IMR-90 (cell line): ENCODE results near the gene INPP4A.

ENCODE experiments used
- BHLHE40 ChIP-seq: fragments of 150-350 bp; IDR thresholded peaks from 2 replicates; pipeline ENCODE4 v1.6.1; 2016; ENCODE audit warnings: mild to moderate bottlenecking, low read depth, low read length
- CEBPB ChIP-seq: IDR thresholded peaks from 2 replicates; pipeline ENCODE4 v1.6.1; 2012; ENCODE audit warnings: low read depth, low read length, improper control_type of control experiment
- CHD1 ChIP-seq: IDR thresholded peaks from 2 replicates; pipeline ENCODE4 v1.6.1; 2012; ENCODE audit warnings: low read depth, low read length, improper control_type of control experiment
- FOS ChIP-seq: fragments of 150-350 bp; IDR thresholded peaks from 2 replicates; pipeline ENCODE4 v1.6.1; 2016; ENCODE audit warnings: low read depth, low read length
- MXI1 ChIP-seq: IDR thresholded peaks from 2 replicates; pipeline ENCODE4 v1.6.1; 2012; ENCODE audit warnings: low read depth, mild to moderate bottlenecking, low read length, moderate library complexity, borderline replicate concordance
- NFE2L2 ChIP-seq: fragments of 150-350 bp; IDR thresholded peaks from 2 replicates; pipeline ENCODE4 v1.6.1; 2016; ENCODE audit warnings: low read depth, mild to moderate bottlenecking, low read length
- POLR2A ChIP-seq: IDR thresholded peaks from 2 replicates; pipeline ENCODE4 v1.6.1; 2012; ENCODE audit warnings: mild to moderate bottlenecking, low read depth, low read length
- RAD21 ChIP-seq: IDR thresholded peaks from 2 replicates; pipeline ENCODE4 v1.6.1; 2012; ENCODE audit warnings: low read length, improper control_type of control experiment
- RCOR1 ChIP-seq: IDR thresholded peaks from 2 replicates; pipeline ENCODE4 v1.6.1; 2012; ENCODE audit warnings: mild to moderate bottlenecking, low read length, improper control_type of control experiment; ENCODE audit not compliant: insufficient replicate concordance
- RFX5 ChIP-seq: IDR thresholded peaks from 2 replicates; pipeline ENCODE4 v1.8.0; 2012; ENCODE audit warnings: low read depth, mild to moderate bottlenecking, low read length, moderate library complexity
- TF ChIP-seq, protein P1 (sequence below): conservative IDR thresholded peaks from 2 replicates; pipeline ENCODE4 v1.5.1; 2012; ENCODE audit warnings: mild to moderate bottlenecking, low read depth, low read length, improper control_type of control experiment
- TF ChIP-seq, protein P2 (sequence below): fragments of 150-350 bp; IDR thresholded peaks from 2 replicates; pipeline ENCODE4 v1.6.1; 2017; ENCODE audit warnings: mild to moderate bottlenecking, antibody characterized with exemption, low read length, low read depth
- TF ChIP-seq, protein P3 (sequence below): fragments of 150-350 bp; IDR thresholded peaks from 2 replicates; pipeline ENCODE4 v1.6.1; 2016; ENCODE audit warnings: low read depth, mild to moderate bottlenecking, low read length, moderate library complexity, borderline replicate concordance

DNA sequence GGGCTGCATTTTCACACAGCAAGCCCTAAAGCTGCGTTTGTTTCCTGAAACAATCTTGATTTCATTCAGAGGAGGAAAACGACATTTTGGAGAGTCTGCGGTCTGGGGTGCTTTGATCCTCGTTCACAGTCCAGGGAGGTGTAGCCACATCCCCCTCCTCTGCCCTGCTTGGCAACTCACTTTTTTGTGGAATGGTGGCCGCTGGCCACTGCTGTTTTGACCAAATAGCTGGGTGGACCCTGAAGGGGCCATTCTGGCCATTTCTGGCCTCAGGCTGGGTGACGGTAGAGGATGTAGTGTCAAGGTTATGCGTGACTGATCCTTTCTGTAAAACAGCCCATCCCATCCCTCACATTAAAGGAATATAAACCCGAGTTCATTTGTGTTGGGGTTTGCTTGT, 62.2 kb downstream of the INPP4A start:
- TF ChIP-seq, protein P1, sequence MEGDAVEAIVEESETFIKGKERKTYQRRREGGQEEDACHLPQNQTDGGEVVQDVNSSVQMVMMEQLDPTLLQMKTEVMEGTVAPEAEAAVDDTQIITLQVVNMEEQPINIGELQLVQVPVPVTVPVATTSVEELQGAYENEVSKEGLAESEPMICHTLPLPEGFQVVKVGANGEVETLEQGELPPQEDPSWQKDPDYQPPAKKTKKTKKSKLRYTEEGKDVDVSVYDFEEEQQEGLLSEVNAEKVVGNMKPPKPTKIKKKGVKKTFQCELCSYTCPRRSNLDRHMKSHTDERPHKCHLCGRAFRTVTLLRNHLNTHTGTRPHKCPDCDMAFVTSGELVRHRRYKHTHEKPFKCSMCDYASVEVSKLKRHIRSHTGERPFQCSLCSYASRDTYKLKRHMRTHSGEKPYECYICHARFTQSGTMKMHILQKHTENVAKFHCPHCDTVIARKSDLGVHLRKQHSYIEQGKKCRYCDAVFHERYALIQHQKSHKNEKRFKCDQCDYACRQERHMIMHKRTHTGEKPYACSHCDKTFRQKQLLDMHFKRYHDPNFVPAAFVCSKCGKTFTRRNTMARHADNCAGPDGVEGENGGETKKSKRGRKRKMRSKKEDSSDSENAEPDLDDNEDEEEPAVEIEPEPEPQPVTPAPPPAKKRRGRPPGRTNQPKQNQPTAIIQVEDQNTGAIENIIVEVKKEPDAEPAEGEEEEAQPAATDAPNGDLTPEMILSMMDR = no peak
- TF ChIP-seq, protein P2, sequence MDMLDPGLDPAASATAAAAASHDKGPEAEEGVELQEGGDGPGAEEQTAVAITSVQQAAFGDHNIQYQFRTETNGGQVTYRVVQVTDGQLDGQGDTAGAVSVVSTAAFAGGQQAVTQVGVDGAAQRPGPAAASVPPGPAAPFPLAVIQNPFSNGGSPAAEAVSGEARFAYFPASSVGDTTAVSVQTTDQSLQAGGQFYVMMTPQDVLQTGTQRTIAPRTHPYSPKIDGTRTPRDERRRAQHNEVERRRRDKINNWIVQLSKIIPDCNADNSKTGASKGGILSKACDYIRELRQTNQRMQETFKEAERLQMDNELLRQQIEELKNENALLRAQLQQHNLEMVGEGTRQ = no peak
- TF ChIP-seq, protein P3, sequence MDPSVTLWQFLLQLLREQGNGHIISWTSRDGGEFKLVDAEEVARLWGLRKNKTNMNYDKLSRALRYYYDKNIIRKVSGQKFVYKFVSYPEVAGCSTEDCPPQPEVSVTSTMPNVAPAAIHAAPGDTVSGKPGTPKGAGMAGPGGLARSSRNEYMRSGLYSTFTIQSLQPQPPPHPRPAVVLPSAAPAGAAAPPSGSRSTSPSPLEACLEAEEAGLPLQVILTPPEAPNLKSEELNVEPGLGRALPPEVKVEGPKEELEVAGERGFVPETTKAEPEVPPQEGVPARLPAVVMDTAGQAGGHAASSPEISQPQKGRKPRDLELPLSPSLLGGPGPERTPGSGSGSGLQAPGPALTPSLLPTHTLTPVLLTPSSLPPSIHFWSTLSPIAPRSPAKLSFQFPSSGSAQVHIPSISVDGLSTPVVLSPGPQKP = no peak
- no peak for TF ChIP-seq RCOR1
- TF ChIP-seq MXI1 = no peak
- no peak for TF ChIP-seq RAD21
- TF ChIP-seq POLR2A = no peak
- no peak for TF ChIP-seq CEBPB
- TF ChIP-seq BHLHE40 = no peak
- TF ChIP-seq RFX5 = no peak
- no peak for TF ChIP-seq FOS
- no peak for TF ChIP-seq NFE2L2
- TF ChIP-seq CHD1 = no peak
